GM12865 (cell line): Measurements from ENCODE around the gene ZNF25.
"Not testable (repeated sequence)": the region's sequence is repeated elsewhere in the genome, so short reads cannot be mapped to it uniquely, and the experiment has no call there.

Experiments used
- DNase-seq: peaks from one replicate; pipeline ENCODE4 v3.0.0; 2010; ENCODE audit warnings: low read depth
- H3K4me3 ChIP-seq: 2 replicates; pipeline ENCODE4 v1.5.1; 2011; ENCODE audit warnings: mild to moderate bottlenecking, low read depth, low read length, control low read depth
- TF ChIP-seq, protein P1 (sequence below): IDR thresholded peaks from 2 replicates; pipeline ENCODE4 v1.5.1; 2011; ENCODE audit warnings: low read length, control low read depth, low read depth, inconsistent platforms; ENCODE audit not compliant: insufficient read depth; ENCODE audit errors: missing control alignments

Gene ZNF25

DNA sequence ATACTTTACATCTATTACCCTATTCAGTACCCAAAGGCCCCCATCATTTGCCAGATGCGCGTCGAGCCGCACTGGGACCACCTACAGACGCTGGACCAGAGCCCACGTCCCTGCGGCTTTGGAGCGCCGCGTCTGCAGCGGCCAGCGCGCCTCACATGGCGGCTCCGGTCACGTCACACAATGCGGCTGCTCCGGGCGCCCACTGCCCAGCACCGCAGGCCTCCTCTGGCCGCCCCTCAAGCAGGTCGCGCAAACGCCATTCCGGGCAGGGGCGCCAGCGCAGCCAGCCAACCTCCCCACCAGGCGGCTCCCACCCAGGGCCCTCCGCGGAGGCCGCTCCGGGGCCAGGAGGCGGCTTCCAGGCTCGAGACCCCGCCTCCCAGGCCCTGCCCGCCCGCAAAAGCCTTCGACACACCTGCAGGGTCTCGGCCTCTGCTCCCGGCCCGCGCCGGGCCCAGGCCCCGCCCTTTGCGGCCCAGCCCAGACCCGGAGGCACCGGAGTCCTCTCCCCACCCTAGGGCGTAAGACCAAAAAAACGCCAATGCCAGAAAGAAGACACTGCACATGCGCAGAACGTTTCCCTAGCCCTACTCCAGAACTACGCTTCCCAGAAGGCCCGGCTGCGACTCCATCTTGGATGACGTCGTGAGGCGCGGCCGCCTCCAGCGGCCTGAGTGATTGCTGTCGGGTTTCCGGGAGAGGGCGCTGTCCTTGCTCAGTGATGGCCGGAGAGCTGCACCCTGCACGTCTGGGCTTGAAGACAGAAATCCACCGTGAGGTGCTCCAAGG is at the start of gene ZNF25:
Gene ZNF25, minus strand, starts transcription at position 557 of the 789 bp plus-strand sequence. CDS start 4,925 bp downstream, outside the sequence.
- H3K4me3 ChIP-seq = peak within 1 kb of the TSS; percentile 81
- peak; percentile 99 for DNase-seq
- TF ChIP-seq, protein P1, sequence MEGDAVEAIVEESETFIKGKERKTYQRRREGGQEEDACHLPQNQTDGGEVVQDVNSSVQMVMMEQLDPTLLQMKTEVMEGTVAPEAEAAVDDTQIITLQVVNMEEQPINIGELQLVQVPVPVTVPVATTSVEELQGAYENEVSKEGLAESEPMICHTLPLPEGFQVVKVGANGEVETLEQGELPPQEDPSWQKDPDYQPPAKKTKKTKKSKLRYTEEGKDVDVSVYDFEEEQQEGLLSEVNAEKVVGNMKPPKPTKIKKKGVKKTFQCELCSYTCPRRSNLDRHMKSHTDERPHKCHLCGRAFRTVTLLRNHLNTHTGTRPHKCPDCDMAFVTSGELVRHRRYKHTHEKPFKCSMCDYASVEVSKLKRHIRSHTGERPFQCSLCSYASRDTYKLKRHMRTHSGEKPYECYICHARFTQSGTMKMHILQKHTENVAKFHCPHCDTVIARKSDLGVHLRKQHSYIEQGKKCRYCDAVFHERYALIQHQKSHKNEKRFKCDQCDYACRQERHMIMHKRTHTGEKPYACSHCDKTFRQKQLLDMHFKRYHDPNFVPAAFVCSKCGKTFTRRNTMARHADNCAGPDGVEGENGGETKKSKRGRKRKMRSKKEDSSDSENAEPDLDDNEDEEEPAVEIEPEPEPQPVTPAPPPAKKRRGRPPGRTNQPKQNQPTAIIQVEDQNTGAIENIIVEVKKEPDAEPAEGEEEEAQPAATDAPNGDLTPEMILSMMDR = peak; percentile 96

DNA sequence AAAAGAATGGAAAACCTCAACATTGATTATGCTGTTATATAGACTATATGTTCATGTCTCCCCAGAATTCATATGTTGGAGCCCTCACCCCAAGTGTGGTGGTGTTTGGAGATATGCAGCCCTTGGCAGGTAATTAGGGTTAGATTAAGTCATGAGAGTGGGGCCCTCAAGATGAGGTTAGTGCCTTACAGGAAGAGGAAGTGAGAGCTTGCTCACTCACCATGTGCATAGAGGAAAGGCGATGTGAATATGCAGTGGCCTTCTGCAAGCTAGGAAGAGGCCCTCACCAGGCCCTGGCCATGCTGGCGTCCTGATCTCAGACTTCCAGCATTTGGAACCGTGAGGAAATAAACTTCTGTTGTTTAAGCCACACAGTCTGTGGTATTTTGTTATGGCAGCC is 48.8 kb upstream of the ZNF25 start:
- TF ChIP-seq, protein P1 = no peak
- no peak overlapping the region for H3K4me3 ChIP-seq
- DNase-seq = peak; percentile 65

DNA sequence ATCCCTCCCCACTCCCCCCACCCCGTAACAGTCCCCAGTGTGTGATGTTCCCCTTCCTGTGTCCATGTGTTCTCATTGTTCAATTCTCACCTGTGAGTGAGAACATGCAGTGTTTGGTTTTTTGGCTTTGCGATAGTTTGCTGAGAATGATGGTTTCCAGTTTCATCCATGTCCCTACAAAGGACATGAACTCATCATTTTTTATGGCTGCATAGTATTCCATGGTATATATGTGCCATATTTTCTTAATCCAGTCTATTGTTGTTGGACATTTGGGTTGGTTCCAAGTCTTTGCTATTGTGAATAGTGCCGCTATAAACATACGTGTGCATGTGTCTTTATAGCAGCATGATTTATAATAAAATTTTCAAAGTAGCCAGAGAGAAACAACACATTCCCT is 42.7 kb upstream of the ZNF25 start:
- H3K4me3 ChIP-seq, DNase-seq: not testable (repeated sequence)

DNA sequence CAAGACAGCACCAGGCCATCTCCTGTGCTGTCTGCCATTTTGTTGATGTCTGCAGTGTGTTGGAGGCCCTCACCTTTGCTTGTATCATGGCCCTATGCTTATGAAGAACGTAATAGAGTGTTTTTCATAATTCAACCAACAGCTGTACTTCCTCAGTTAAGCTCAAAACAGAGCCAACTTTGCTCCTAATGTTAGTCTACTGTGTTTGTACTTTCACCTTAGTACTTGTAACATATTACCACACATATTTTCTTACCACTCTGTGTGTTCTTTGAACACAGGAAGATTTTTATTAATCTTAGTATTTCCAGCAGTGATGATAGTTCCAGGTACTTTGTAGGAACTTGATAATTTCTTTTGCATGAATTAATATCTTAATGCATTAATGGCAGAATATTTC is 39.9 kb upstream of the ZNF25 start:
- no peak overlapping the region for H3K4me3 ChIP-seq
- TF ChIP-seq, protein P1 = no peak
- DNase-seq = no peak

DNA sequence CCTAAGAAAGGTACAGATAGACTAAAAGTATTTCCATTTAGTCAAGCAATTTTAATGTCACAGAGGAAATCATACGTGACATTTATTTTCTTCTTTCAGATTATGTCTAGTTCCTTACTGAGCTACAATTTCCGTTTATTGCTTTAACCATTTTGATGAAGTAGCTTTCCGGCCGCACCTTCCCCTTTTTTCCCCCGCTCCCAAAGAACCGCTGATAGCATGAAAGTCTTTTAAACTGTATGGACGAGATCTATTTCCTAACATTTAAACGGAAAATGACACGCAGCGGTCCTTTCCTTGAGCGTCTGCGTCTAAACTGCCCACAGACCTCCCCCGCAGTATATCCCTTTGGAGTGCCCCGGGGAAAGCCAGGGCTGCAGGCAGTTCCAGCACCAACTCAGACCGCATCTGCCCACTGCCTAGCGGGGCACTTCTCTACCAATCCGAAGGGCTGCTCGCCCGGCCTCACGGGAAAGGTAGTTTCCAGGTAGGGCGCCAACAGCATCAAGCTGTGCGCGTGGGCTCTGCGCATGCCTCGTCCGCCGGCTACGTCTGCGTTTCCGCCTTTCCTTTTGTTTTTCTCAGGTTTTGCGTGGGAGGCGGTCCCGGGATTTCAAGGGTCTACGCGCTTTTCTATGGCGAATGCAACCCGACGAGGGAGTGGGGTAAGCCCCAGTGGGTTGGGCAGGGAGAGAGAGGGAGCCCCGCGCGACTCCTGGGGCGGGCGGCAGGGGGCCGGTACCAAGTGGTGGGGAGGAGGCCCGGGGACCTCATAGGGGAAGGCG is 33.9 kb upstream of the ZNF25 start, which contains the start of gene ZNF33A:
Gene ZNF33A, plus strand, starts transcription at position 557 of the 785 bp plus-strand sequence. CDS start 1,667 bp downstream, outside the sequence.
- peak within 1 kb of the TSS; percentile 89 for H3K4me3 ChIP-seq
- TF ChIP-seq, protein P1 = no peak
- peak; percentile 97 for DNase-seq

DNA sequence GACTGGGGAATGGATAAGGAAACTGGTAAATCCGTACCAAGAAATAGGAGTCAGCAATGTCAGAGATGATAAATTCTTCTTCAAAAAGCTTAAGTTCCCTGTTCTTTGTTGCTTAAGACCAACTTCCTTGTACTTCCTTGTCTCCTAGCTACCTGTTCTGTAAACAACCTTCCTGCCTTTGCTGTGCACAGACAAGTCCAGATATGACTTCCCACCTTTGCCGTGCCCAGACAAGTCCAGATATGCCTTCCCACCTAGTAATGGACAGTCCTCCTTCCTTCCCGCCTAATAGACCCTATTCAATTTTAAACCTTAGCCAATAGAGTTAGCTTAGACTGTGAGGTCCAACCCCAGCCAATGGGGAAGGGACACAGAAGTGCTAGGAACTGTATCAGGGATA is 31.5 kb upstream of the ZNF25 start:
- TF ChIP-seq, protein P1 = no peak
- H3K4me3 ChIP-seq = no peak overlapping the region
- DNase-seq = no peak

DNA sequence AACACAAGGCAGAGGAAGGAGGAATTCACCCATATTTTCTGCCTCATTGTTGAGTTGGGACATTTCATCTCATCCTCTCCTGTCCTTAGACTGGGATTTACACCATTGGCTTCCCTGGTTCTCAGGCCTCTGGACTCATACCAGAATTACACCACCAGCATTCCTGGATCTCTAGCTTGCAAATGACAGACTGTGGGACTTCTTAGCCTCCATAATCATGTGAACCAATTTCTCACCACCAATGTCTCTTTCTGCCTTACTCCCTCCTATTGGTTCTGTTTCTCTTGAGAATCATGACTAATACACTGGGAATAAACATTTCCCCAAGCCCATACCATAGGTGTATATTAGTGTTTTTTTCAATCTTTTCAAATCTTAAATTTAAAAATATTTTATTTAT is 31.1 kb upstream of the ZNF25 start:
- no peak for DNase-seq
- H3K4me3 ChIP-seq = no peak overlapping the region
- TF ChIP-seq, protein P1 = no peak
